GM12872 (cell line): ENCODE data around the gene LRCH4.

Experiments
- TF ChIP-seq, protein P1 (sequence below): IDR thresholded peaks from 3 replicates; pipeline ENCODE4 v1.5.1; 2011; ENCODE audit warnings: low read depth, mild to moderate bottlenecking, low read length, moderate library complexity; ENCODE audit not compliant: insufficient read depth

Gene LRCH4

DNA sequence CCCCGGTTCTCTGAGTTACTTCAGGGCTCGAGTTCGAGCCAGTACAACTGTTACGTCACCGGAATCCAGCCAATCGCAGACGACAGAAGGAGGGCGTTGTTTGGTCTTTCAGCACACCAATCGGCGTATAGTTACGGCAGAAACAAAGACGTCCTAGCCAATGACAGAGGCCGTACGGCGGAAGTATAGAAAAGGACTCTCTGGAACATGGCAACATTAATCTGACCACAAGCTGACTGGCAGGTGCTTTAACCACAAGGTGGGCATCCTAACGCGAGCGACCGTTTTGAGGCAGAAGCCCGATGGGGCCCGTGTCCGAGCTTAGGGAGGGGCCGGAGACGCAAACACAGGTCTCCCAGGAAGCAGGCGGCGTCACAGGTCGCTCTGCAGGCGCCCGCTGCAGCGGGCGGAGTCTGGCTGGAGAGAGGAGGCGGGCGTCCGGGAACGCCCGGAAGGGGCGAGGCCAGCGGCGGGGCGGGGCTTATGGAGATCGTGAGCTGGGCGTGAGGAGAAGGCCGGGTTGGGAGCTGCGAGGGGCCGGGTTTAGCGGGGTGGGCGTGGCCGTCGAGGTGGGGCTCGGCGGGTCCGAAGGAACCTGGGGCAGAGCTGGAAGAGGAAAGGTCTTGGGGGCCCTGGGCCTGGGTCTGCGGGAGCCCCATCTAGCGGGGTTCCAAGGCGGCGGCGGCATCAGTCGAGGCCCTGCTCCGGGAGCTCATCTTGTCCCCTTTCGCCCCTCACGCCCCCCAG, 26.2 kb upstream of the LRCH4 start, which contains the start of gene MOSPD3:
TSS of gene MOSPD3 (plus strand) at position 558 of the 747 bp plus-strand sequence. CDS start 252 bp downstream, outside the sequence.
- TF ChIP-seq, protein P1, sequence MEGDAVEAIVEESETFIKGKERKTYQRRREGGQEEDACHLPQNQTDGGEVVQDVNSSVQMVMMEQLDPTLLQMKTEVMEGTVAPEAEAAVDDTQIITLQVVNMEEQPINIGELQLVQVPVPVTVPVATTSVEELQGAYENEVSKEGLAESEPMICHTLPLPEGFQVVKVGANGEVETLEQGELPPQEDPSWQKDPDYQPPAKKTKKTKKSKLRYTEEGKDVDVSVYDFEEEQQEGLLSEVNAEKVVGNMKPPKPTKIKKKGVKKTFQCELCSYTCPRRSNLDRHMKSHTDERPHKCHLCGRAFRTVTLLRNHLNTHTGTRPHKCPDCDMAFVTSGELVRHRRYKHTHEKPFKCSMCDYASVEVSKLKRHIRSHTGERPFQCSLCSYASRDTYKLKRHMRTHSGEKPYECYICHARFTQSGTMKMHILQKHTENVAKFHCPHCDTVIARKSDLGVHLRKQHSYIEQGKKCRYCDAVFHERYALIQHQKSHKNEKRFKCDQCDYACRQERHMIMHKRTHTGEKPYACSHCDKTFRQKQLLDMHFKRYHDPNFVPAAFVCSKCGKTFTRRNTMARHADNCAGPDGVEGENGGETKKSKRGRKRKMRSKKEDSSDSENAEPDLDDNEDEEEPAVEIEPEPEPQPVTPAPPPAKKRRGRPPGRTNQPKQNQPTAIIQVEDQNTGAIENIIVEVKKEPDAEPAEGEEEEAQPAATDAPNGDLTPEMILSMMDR: no peak

- TF ChIP-seq, protein P1: no peak
These were observed 24.0 kb upstream of the LRCH4 start for GRCh38 chr7:100609958-100610357.

- TF ChIP-seq, protein P1: no peak
These were observed 21.2 kb upstream of the LRCH4 start for GRCh38 chr7:100607111-100607510.

DNA sequence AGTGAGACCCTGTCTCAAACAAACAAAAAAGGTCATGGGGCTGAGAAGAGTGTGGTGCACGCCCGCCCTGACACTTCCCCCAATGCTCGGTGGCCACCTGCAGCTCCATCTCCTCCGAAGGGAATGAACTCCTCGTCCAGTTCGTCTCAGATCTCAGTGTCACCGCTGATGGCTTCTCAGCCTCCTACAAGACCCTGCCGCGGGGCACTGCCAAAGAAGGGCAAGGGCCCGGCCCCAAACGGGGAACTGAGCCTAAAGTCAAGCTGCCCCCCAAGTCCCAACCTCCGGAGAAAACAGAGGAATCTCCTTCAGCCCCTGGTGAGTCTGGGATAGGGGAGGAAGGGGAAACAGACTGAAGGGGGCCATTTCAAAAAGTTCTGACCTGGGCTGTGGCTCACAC, 20.4 kb upstream of the LRCH4 start:
- TF ChIP-seq, protein P1: no peak

DNA sequence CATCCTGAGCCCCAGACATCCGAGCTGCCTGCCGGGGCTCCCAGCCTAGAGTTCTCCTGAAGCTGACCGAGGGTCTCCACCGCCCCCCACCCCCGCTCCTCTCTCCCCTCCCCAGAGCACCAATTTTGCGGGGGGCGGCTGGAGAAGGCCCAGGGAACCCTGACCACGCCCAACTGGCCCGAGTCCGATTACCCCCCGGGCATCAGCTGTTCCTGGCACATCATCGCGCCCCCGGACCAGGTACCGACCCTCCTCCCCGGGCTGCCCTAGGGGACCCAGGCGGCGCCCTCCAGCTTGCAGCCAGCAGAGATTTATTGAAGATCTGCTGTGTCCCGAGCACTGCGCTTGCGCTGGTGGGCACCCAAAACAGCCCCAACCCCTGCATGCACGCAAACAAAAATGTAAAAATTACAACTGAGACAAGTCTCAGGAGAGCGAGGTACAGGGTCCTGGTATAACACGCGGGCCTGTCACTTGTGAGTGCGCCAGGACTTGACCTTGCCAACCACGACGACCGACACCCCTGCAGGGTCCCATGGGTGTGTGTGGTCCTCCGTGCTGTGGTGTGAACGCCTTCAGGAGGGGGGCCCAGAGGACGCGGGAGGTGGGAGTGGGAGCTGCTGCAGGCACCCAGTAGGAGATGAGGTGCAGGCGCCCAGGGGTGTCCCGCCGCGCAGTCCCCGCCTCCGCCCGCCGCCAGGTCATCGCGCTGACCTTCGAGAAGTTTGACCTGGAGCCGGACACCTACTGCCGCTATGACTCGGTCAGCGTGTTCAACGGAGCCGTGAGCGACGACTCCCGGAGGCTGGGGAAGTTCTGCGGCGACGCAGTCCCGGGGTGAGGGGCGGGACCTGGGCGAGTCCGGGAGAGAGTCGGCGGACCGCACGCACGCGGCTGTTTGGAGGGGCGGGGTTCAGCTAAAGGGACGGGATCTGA, 19.3 kb upstream of the LRCH4 start:
- TF ChIP-seq, protein P1: no peak

- TF ChIP-seq, protein P1: peak; percentile 48
These were observed 18.4 kb upstream of the LRCH4 start for GRCh38 chr7:100604028-100604975.
